Hepatocyte (in vitro differentiated cells): ENCODE results near the gene AP5S1.

Experiments used
- CTCF ChIP-seq: fragments of 200-600 bp; sonication (generic); IDR thresholded peaks from 2 replicates; pipeline ENCODE4 v1.5.1; 2016; ENCODE audit warnings: antibody characterized with exemption, mild to moderate bottlenecking; ENCODE audit not compliant: poor library complexity
- EZH2 ChIP-seq: fragments of 200-600 bp; sonication (generic); IDR thresholded peaks from 2 replicates; pipeline ENCODE4 v1.6.1; 2016; ENCODE audit warnings: antibody characterized with exemption, mild to moderate bottlenecking, borderline replicate concordance
- EZH2phosphoT487 ChIP-seq: fragments of 200-600 bp; sonication (generic); IDR thresholded peaks from one replicate; pipeline ENCODE4 v1.6.1; 2018; ENCODE audit warnings: antibody characterized with exemption, mild to moderate bottlenecking, low read depth, moderate library complexity; ENCODE audit not compliant: unreplicated experiment, severe bottlenecking

DNA sequence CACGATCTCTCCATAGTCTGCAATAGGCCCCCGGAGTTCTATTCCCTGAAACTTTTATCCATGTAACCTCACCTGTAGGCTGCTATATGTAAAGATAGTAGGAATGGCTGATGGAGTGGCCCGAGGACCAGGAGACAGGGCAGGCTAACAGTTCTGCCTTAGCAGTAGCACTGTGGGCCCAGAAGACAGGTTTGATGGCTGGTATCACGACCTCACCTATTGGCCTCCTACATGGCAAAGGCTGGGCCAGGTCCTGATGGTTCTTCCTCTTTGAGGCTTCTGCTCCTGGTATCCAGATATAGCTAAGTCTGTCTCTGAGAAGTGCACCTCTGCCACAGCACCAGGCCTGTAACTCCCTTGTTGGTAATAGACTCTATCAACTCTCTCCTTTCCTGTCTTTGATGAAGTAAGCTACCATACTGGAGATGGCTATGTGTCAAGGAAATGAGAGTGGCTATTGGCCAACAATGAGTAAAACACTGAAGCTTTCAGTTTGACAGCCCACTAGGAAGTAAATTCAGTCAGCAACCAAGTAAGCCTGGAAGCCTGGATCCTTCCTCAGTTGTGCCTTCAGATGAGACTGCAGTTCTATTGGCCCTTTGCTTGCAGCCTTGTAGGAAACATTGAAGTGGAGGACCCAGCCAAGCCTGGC, 44.8 kb upstream of the AP5S1 start:
- TF ChIP-seq CTCF (no peak), EZH2phosphoT487 (no peak), EZH2 (no peak)
